Astrocyte of the cerebellum (primary cell): ENCODE measurements around the gene PDAP1.
"Not testable (repeated sequence)": the region's sequence is repeated elsewhere in the genome, so short reads cannot be mapped to it uniquely, and the experiment has no call there.

Source experiments
- DNase-seq: peaks from one replicate; pipeline ENCODE4 v3.0.0-alpha.2; 2011; ENCODE audit warnings: low read depth
- H3K4me3 ChIP-seq: 2 replicates; pipeline ENCODE4 v1.5.1; 2011; ENCODE audit warnings: mild to moderate bottlenecking, low read depth, low read length, moderate library complexity
- CTCF ChIP-seq: IDR thresholded peaks from 2 replicates; pipeline ENCODE4 v1.5.1; 2012; ENCODE audit warnings: low read length, low read depth, moderate library complexity, mild to moderate bottlenecking; ENCODE audit errors: missing control alignments
- in situ Hi-C: cut with HindIII; loops from 2 replicates; pipeline ENCODE4 v1.10.0; 2017; ENCODE audit warnings: low sequenced_read_pairs

PDAP1 gene

DNA sequence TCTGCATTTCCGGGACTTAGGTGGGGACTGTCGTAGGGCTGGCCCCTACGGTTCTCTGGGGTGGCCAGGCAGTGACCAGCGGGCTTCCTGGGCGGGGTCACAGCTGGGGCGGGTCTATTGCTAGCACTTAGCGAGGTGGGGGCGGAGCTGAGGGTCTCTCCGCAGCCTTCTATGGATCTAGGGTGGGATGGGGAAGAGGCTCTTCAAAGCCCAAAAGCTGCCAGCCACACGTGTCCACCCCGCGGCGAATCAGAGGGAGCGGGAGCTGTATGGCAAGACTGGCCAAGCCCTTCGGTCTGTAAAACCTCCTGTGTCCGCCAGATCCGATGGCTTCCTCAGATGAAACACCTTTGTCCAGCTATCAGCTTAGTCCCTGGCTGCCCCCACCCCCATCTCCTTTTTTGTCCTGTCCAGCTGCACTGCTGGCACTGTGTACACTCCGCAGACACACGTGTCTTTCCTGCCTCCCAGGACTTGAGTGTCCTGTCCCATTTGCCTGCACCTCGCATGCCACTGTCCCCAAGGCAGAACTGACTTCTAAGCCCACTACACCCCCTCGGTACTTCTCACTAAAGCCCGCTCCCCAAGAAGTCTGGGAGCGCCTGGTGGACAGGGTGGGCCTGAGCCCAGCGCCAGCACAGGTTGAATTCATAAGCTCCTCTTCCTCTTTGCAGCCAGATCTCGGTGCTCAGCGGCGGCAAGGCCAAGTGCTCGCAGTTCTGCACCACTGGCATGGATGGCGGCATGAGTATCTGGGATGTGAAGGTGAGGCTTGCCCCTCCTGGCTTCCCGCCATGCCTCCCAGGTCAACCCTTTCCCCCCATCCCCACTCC, 14.8 kb downstream of the PDAP1 start:
- peak overlapping the region; percentile 51 for H3K4me3 ChIP-seq
- TF ChIP-seq CTCF, result no peak
- in situ Hi-C loops, result no loop called here
- DNase-seq, result no peak

DNA sequence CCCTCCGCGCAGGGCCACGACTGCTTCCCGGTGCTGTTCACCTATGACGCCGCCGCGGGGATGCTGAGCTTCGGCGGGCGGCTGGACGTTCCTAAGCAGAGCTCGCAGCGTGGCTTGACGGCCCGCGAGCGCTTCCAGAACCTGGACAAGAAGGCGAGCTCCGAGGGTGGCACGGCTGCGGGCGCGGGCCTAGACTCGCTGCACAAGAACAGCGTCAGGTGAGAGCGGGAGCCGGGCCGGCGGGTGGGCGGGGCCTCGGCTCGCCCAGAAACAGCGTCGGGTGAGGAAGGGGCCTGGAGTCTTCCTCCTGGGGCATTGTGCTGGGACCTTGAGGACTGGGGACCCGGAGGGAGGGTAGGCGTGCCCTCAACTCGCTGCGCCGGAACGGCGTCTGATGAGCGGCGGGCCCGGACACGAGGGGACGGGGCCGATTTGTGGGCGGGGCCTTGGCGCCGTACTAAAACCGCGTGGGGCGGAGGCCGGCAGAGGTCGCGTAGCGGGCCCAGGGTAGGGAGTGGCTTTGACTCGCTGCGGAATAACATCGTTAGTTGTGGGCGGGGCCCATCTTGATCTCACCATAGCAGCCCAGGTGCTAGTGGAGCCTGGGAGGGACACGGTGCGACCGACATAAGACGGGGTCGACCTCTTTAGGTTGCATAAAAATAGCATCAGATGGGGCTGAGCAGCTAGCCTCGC, 15.6 kb downstream of the PDAP1 start:
- in situ Hi-C loops, result no loop called here
- no peak for TF ChIP-seq CTCF
- H3K4me3 ChIP-seq, result peak overlapping the region; percentile 51
- no peak for DNase-seq

GRCh38 chr7:99392046-99392445, 16.4 kb downstream of the PDAP1 start:
- in situ Hi-C loops, result no loop called here
- no peak for DNase-seq
- no peak overlapping the region for H3K4me3 ChIP-seq
- no peak for TF ChIP-seq CTCF

DNA sequence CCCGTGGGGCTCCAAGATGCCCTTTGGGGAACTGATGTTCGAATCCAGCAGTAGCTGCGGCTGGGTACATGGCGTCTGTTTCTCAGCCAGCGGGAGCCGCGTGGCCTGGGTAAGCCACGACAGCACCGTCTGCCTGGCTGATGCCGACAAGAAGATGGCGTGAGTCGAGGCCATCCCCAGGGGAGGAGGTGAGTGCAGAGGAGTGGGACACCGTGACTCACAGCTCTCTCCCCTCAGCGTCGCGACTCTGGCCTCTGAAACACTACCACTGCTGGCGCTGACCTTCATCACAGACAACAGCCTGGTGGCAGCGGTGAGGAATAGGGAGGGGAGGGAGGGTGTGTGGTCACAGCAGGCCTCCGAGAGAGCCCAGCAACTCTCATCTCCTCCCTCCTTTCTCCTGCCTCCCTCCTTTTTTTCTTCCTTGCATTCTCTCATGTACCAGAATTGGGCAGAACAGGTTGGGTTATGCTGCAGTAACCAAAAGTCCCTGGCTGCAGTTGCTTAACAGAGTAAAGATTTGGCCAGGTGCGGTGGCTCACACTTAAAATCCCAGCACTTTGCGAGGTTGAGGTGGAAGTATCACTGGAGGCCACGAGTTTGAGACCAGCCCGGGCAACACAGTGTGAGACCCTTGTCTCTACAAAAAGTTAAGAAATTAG, 17.3 kb downstream of the PDAP1 start:
- H3K4me3 ChIP-seq, result no peak overlapping the region
- TF ChIP-seq CTCF, result no peak
- in situ Hi-C loops, result no loop called here
- DNase-seq, result no peak

- in situ Hi-C loops, result no loop called here
- DNase-seq, result no peak
- TF ChIP-seq CTCF, result no peak
- no peak overlapping the region for H3K4me3 ChIP-seq
Measured at GRCh38 chr7:99389772-99390171, 18.6 kb downstream of the PDAP1 start.

DNA sequence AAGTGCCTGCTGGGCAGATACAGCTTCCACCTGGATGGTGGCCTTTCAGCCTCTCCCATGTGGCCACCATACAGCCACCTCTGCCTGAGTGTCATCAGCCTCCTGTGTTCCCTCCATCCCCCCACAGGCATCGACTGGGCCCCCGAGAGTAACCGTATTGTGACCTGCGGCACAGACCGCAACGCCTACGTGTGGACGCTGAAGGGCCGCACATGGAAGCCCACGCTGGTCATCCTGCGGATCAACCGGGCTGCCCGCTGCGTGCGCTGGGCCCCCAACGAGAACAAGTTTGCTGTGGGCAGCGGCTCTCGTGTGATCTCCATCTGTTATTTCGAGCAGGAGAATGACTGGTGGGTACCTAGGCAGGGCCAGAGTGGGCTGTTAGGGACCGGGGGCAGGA, 20.5 kb downstream of the PDAP1 start:
- DNase-seq, result no peak
- in situ Hi-C loops, result no loop called here
- TF ChIP-seq CTCF, result no peak
- no peak overlapping the region for H3K4me3 ChIP-seq

- DNase-seq, in situ Hi-C loops, H3K4me3 ChIP-seq: not testable (repeated sequence)
Measured at GRCh38 chr7:99387239-99387635, 21.2 kb downstream of the PDAP1 start.
